ENCODE measurements around the gene ARHGAP40.
"Not testable (repeated sequence)": the region's sequence is repeated elsewhere in the genome, so short reads cannot be mapped to it uniquely, and the experiment has no call there.

ARHGAP40 gene

DNA sequence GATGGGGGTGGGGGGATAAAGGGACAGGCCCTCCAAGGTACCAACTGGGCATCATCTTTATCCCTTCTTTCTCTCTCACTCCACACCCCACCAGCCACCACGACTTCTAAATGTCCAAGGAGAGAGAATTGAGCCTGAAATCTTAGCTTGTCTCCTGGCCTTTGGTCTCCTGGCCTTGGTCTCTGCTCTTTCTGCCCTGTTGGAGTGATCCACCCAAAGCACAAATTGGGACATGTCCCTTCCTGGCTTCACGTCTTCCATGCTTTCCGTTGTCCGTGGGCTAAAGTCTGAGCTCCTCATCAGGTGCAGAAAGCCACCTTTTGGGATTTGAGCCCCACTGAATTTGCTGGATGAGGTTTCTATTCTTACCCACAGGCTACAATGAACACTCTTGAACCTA, 12.3 kb upstream of the ARHGAP40 start:
- DNase-seq = no peak

DNA sequence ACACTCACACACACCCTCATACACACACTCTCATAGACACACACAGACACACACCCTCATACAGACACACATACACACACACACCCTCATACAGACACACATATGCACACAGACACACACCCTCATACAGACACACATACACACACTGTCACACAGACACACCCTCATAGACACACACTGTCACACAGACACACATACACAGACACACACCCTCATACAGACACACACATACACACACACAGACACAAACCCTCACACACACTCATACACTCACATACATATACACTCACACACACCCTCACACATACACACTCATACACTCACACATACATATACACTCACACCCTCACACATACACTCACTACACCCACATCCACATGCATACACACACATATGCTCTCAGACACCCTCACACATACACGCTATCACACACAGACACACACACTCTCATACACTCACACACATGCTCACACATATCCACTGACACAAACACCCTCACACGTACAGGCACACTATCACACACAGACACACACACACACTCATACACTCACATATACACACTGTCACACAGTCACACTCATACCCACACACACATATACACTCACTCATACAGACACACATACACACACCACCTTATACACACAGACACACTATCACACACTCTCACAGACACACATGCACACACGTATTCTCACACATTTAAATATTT, 11.5 kb upstream of the ARHGAP40 start:
- DNase-seq = no peak

DNA sequence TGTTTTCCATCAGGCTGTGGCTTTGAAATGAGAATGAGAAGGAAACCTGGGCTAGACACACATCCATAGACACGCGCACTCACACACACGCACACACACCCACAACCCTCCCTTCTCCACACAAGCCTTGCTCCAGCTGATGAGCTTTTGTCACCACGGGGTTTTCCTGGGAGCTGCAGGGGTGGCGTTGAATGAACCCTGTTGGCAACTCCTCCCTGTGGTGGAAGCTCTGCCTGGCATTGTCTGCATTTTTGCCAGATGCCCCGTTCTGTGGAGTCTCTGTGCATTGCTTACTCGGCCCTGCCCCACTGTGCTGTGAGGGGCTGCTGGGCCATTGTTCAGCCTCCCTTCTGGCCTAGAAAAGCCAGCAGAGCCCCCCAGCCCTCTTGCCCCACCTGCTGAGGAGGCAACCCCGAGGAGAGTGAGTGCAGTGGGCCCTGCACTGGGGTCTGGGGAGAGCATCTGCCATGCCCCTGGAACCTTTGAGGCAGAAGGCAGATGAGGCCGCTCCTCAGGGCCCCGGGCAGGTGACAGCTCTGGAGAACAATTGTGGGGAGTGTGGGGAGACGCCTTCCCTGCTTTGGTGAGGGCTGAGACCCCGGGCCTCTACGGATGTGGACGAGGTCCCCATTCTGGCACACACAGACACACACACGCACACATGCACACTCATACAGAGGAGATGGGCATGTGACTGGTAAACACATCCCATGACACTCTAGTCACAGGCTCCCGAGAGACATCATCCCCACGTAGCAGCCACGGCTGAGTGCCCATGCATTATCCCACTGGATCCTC, 10.7 kb upstream of the ARHGAP40 start:
- DNase-seq = no peak

DNA sequence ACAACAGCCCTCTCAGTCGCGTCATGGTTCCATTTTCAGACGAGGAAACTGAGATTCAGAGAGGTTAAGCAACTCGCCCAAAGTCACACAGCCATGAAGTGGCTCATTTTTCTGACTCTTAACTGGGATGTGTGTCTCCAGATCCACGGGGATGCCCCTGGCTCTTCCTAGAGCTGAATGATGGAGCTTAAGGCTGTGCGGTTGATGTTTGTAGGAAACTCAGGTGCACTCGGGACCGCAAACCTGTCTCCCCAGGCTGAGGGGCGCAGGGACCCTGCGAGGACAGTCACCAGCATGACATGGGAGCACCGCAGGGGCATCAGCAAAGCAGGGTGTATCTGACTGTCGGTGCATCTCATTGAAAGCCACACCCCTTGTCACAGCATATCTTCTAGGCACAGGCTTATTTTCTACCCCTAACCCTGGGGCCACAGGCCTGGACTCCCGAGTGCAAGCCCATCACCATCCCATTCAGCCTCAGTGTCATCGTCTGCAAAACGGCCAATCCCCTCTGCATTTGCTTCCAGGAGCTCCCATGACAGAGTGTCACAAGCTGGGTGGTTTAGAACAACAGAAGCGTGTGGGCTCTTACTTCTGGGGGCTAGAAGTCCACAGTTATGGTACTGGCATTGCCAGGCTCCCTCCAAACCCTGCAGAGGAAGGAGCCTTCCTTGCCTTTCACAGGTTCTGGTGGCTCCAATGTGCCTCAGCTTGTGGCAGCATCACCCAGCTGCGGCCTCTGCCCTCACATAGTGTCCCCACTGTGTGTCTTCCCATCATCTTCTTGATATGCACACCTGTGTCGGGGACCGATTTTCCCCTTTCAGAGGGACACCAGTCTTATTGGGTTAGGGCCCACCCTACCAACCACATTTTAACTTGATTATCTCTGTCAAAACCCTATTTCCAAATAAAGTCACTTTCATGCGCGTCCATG, 9.9 kb upstream of the ARHGAP40 start:
- no peak for DNase-seq

DNA sequence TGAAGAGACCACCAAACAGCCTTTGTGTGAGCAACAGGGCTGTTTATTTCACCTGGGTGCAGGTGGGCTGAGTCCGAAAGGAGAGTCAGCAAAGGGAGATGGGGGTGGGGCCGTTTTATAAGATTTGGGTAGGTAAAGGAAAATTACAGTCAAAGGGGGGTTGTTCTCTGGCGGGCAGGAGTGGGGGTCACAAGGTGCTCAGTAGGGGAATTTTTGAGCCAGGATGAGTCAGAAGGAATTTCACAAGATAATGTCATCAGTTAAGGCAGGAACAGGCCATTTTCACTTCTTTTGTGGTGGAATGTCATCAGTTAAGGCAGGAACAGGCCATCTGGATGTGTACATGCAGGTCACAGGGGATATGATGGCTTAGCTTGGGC, 9.2 kb upstream of the ARHGAP40 start:
- DNase-seq = not testable (repeated sequence)

DNA sequence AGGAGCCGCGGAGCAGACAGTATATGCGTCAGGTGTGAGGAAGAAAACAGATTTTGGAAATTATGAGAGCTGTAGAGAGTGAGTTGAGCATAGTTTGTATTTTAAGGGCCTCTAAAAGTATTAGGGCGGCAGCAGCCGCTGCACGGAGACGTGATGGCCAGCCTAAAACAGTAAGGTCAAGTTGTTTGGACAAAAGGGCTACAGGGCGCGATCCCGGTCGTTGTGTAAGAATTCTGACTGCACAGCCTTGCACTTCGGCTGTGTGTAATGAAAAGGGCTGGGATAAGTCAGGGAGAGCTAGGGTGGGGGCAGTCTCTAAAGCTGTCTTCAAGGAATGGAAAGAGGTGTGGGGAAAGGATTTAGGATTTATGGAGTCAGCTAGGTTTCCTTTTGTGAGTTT, 7.3 kb upstream of the ARHGAP40 start:
- DNase-seq = not testable (repeated sequence)

DNA sequence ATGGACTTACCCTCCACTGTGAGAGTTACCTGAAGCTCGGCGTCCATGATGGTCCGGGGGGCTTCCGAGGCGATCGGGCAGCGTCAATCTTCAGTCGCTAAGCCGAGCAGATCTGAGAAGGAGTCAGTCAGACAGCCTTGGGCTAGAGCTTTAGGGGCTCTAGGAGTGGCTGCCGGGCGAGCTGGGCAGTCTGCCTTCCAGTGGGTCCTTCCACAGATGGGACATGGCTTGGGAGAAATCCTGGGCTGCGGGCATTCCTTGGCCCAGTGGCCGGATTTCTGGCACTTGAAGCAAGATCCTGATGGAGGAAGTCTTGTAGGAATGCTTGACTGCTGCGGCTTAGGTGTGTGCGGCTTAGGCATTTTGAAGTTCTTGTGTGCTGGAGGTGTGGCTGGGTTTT, 5.7 kb upstream of the ARHGAP40 start:
- DNase-seq = not testable (repeated sequence)

DNA sequence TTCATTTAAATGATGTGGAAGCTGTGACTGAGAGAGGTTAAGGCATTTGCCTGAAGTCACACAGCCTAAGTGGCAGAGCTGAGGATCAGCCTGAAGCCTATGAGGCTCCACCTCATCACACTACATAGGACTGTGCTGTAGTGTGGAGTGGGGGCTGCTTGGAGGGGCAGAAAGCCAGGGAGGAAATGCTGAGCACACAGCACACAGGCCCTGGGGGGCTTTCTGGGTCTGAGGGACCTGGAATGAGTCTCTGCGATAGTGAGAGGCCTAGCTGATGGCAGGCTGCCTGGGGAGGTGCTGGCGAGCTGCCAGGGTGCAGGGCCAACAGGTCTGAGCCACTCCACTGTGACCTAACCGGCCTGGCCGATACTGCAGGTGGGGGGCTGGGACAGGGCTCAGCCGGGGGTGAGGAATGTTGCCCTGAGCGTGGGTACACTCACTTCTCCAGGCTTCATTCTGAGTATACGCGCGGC, 2.2 kb upstream of the ARHGAP40 start:
- no peak for DNase-seq

DNA sequence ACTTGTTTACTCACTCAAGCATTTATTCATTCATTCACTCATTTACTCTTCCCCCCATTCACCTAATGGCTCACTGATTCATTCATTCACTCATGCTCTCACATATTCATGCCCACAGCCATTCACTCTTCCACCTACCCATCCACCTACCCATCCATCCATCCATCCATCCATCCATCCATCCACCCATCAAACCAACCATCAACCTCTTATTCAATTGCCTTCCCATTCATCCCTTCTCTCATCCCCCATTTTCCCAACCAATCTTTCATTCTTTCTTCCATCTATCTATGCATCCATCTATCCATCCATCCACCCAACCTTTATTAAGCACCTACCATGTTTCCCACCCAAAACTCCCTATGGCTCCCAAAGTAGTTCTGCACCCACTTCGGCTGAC, 1.6 kb upstream of the ARHGAP40 start:
- no peak for DNase-seq

DNA sequence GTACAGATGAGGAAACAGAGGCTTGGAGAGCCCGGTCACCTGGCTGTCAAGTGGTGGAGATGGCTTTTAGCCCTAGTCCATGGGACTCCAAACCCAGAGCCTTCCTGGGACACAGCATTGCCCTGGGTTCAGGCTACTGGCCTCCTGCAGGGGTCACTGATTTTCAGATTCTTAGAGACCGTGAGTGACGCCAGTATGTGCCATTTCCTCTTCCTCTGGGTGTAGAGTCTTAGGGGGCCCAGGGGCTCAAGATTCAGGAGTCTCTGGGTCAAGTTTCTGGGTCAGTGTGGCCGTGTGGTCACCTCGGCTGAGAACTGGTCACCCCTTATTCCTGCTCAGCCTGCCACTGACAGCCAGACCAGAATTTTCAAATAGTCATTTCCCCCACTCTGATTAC, 574 bp downstream of the ARHGAP40 start:
- DNase-seq = no peak

DNA sequence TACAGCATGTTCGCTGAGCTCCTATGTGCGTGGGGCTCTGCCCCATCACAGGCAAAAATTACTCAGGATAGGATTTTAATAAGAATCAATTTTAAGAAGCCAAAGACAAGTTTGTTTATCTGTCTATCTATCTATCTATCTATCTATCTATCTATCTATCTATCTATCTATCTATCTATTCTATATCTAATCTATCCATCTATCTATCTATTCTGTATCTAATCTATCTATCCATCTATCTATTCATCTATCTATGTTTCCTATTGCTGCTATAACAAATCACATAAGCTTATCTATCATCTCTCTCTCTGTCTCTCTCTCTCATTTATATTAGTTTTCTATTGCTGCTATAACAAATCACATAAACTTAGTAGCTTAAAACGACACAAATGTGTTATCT, 1.7 kb downstream of the ARHGAP40 start:
- DNase-seq = no peak

DNA sequence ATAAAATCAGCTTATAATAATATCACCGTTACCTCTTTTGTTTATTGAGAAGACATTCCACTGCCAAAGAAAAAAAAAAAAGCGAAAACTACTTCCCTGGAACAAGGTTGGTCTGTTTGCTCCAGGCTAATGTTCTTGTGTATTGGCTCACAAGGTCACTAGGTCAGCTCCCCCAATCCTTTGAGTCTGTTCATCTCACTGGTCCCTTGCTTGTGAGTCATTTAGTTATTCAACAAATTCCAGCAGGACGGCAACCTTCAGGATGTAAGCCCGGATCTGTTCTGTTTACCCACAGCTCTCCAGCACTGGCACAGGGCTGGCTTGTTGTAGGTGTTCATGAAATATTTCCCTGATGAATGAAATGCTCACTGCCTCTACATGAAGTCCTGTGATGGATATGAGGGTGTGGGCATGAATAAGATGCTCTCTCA, 3.3 kb downstream of the ARHGAP40 start:
- DNase-seq = no peak

DNA sequence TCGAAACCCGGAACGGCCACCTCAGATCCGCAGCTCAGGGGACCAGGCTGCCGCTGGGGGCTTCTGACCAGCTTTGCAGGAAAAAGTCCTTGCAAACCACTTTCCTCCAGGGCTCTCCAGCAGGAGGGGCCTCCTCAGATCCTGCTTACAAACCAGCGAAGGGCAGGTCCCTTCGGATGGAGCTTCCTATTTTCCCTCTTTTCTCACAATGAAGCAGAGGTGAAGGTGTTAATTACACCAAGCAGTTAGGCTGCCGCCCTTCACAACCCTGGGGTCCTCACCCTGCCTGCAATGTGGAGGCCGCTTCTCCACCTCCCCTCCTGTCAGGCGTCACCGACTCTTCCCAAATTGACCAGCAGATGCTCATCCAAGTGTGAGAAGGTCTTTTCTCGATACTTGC, 5.7 kb downstream of the ARHGAP40 start:
- no peak for DNase-seq

DNA sequence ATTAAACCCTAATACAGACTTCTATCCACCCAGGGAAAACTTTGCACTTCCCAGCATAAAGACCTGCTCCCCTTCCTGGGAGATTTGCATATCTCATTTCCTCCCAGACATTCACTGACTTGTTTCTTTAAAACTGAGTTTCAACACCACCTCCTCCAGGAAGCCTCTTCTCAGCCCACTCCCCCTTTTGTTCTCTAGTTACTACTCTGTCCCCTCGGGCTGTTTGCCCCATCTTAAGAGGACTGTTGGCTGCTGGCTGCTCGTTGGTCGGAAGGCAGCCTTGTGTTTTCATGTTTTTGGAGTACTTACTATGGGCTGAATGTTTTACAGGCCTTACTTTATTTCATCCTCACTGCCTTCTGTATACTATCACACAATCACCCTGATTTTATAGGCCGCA, 6.6 kb downstream of the ARHGAP40 start:
- DNase-seq = no peak

DNA sequence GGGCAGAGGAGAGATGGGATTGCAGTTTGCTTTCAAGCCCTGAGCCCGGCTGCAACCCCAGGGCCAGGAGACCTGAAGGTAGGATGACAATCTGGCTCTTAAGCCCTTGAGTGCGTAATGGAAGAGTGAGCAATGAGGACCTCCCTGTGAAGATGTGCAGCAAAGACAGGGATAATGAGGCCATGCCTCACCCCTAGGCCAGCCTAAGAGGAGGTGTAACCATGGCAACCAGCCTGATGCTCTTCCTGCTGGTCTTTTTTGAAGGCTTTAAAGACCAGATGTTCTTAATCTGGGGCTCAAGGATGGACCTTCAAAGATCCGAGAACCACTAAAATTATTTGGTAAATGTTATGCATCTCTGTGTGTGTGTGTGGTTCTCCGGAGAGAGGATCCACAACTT, 8.2 kb downstream of the ARHGAP40 start:
- DNase-seq = no peak

DNA sequence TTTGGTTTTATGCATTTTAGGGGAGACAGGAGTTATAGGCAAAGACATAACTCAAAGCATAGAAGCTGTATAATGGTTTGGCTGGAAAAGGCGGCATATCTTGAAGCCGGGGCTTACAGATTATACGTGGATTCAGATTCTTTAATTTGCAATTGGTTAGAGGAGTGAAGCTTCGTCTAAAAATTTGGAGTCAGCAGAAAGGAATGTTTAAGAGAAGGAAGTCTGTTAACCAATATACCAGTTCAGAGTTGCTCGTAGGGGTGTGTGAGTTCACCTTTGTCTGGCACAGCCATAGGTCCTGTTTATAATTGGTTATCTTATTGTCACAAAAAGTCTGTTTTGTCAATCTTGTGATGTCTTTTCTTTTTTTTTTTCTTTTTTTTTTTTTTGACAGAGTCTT, 8.9 kb downstream of the ARHGAP40 start:
- DNase-seq = no peak

DNA sequence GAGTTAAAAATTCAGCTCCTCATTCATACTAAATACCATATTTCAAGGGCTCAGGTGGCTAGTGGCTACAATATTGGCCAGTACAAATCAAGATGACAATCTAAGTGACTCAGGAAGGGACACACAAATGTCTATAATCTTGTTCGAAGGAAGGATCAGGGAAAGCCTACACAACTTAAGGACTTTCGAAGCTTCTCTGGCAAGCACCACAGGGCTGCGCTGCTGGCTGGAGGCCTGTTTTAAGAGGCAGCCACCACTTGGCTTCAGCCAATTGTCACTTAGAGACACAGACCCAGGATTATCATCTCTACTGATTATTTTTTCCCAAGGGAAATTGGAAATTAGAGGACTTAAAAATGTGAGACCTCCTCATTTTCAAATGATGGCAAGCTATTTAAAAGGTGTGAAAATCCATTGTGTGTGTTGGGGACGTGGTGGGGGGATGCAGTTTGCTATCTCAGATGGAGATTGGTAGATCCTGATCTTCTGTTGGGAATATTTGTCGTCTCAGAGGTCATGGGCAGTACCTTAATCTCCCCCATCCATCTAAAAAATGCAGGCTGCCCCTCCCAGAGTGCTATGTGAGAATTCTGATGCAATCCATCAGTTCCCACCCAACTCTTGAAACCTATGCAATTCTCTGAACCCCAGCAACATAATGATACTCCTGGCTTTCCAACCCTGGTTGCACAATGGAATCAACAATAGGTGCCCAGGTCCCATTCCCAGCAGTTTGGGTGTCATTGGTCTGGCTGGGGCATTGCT, 11.3 kb downstream of the ARHGAP40 start:
- no peak for DNase-seq

DNA sequence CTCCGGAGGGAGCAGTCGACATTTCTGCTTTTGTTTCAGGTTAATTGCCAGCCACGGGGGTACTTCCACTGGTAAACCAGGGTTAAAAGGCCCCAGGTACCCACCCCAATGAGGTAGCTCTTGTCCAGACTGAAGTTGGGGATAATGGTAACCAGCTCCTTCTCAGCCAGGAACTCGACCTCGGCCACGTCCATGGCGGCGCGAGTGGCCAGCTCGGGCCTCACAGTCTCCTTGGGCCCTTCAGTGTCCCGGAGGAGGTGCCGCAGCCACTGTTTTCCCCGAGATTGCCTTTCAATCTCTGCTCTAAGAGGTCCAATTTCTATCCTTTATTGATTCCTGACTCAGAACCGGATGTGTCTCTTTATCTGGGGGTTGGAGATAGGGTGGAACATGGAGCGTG, 13.7 kb downstream of the ARHGAP40 start:
- no peak for DNase-seq

DNA sequence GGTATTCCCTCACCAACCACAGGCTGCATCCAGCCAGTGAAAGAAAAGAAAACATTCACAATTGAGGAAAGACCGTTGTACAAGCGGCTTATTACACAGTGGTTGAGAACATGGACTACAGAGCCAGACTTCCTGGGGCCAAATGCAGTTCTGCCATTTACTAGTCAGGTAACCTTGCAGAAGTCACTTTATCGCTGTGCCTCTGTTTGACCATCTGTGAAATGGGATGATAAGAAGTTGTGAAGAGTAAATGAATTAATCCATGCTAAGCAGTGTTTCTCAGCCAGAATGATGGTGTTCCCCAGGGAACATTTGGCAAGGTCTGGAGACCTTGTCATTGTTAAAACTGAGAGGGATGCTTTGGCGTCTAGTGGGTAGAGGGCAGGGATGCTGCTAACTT, 14.8 kb downstream of the ARHGAP40 start:
- DNase-seq = no peak

DNA sequence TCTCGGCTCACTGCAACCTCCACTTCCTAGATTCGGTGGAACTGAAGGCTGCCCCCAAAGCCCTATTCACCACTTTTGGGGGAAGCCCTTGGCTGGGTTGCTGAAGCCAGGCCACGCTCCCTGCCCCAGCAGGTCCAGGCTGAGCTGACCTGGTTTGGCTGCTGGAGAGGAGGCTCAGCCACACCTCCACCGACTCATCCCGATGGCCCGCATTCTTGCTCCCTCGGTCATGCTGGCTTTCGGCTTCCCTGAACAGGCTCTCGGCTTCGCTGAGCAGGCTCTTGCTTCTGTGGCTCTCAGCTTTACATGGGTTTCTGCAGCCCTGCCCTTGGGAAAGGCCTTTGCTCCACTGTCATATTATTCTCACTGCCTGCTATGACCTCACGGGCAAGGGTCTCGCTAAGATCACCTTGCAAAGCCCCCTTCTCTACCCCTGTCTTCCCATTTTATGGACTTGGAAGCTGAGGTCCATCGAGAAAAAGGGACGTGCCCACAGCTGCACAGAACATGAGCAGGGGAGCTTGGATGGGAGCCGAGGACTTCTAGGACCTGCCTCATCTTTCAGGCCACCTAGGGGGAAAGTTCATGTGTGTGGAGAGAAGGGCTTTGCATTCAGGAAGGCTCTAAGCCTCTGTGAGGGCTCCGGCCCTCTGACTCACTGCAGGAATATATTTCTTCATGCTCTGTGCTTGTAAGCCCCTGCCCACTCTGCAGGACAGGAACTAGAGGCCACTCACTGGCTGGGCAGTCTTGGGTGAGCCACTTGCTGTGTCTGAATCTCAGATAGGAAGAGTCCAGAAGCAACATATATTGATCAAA, 15.6 kb downstream of the ARHGAP40 start:
- DNase-seq = no peak

DNA sequence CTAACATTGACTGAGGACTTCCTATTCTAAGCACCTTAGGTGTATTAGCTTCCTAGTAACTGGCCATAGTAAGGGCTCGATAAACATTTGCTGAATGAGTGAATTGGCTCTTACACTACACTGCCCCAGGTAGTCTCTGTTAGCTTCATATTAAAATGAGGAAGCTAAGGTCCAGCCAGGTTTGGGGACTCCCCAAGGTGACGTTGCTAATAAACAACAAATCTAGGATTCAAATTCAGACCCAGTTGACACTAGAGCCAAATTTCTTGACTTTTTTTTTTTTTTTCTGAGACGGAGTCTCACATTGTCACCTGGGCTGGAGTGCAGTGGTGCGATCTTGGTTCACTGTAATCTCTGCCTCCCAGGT, 16.2 kb downstream of the ARHGAP40 start:
- no peak for DNase-seq

DNA sequence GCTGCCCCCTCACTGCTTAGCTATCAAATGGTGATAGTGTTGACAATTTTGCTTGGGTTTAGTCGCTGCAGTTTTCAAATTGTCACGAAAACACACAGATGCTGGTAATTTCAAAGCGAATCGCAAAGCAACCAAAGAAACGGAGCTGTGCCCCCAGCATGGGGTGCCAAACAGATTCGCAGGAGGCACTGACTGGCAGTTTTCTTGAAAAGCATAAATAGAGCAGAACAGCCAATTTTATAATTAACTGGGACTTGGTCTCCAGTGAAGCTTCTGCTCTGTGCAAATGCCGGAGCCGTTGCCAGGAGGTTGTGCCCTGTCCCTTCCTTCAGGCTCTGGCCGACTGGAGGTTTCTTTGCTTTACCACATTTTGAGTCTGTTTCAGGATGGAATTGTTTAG, 18.8 kb downstream of the ARHGAP40 start:
- DNase-seq = no peak
